ENCODE data around the gene KCNK15.

KCNK15 gene

GRCh38 chr20:44781791-44782190 is 36.1 kb downstream of the KCNK15 start:
- no peak overlapping the region for H3K4me3 ChIP-seq (ENCODE audit: low read depth in 1 of 5, low read length in 5 of 5)
- no peaks in the 10 kb centered on the region for H3K4me1 ChIP-seq (ENCODE audit: control insufficient read depth in 5 of 5, insufficient read depth in 5 of 5, low read length in 5 of 5)
- H3K27ac ChIP-seq (ENCODE audit: low read depth, low read length), result no peak overlapping the region
- H3K36me3 ChIP-seq (ENCODE audit: control insufficient read depth in 5 of 5, insufficient read depth in 5 of 5, low read length in 5 of 5), result no peaks in the 10 kb centered on the region
- H3K9ac ChIP-seq (ENCODE audit: low read length in 5 of 5), result no peak overlapping the region
- peaks cover 0 to 7% (median under 1%) of the 10 kb centered on the region in 5 donors for H3K27me3 ChIP-seq (ENCODE audit: control insufficient read depth in 5 of 5, insufficient read depth in 4 of 5, low read length in 5 of 5)
- H3K9me3 ChIP-seq (ENCODE audit: control insufficient read depth in 5 of 5, low read length in 5 of 5), result no peaks in the 10 kb centered on the region

DNA sequence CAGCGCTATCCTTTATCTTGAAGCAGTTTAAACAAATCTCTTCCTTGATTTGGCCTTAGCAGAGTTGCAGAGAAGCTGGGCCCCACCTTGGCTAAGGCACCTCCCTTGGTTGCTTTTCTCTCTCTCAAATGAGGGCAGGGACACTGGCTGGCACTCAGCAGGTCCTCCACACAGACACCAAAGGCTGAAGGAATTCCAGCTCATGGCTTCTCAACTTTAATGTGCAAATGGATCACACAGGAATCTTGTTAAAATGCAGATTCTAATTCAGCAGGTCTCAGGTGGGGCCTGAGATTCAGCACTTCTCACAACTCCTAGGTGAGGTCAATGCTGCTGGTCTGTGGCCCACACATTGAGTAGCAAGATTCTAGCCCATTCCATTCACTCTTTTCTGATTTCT is 39.0 kb downstream of the KCNK15 start:
- Histone ChIP-seq H3K9me3 (ENCODE audit: control insufficient read depth in 5 of 5, low read length in 5 of 5) (no peaks in the 10 kb centered on the region), H3K4me3 (ENCODE audit: low read depth in 1 of 5, low read length in 5 of 5) (no peak overlapping the region), H3K9ac (ENCODE audit: low read length in 5 of 5) (no peak overlapping the region), H3K27me3 (ENCODE audit: control insufficient read depth in 5 of 5, insufficient read depth in 4 of 5, low read length in 5 of 5) (peaks cover 0 to 11% (median 7%) of the 10 kb centered on the region in 5 donors), H3K4me1 (ENCODE audit: control insufficient read depth in 5 of 5, insufficient read depth in 5 of 5, low read length in 5 of 5) (no peaks in the 10 kb centered on the region), H3K36me3 (ENCODE audit: control insufficient read depth in 5 of 5, insufficient read depth in 5 of 5, low read length in 5 of 5) (no peaks in the 10 kb centered on the region), H3K27ac (ENCODE audit: low read depth, low read length) (no peak overlapping the region)

DNA sequence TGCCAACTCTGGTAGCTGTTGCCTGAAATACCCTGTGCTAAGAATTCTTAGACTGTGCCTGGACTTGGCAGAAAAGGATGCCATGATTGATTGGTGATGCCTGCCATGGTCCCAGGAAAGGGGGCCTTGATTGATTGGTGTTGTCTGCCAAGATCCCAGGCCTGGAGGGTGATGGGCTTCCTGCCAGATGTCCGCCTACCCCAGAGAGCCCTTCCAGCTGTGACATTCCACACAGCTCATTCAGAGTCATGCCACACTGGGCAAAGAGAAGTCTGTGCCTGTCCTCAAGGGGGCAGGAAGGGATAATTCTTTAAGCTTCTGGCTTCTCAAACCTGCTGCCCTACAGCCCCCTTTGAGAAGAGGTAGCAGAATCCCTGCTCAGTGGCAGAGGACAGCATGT is 40.1 kb downstream of the KCNK15 start:
- Histone ChIP-seq H3K27me3 (ENCODE audit: control insufficient read depth in 5 of 5, insufficient read depth in 4 of 5, low read length in 5 of 5) (peaks cover 7 to 21% (median 16%) of the 10 kb centered on the region in 5 donors), H3K4me3 (ENCODE audit: low read depth in 1 of 5, low read length in 5 of 5) (no peak overlapping the region), H3K36me3 (ENCODE audit: control insufficient read depth in 5 of 5, insufficient read depth in 5 of 5, low read length in 5 of 5) (no peaks in the 10 kb centered on the region), H3K27ac (ENCODE audit: low read depth, low read length) (no peak overlapping the region), H3K4me1 (ENCODE audit: control insufficient read depth in 5 of 5, insufficient read depth in 5 of 5, low read length in 5 of 5) (no peaks in the 10 kb centered on the region), H3K9ac (ENCODE audit: low read length in 5 of 5) (no peak overlapping the region), H3K9me3 (ENCODE audit: control insufficient read depth in 5 of 5, low read length in 5 of 5) (no peaks in the 10 kb centered on the region)

GRCh38 chr20:44787299-44787698 is 41.6 kb downstream of the KCNK15 start:
- Histone ChIP-seq H3K9ac (ENCODE audit: low read length in 5 of 5) (no peak overlapping the region), H3K4me1 (ENCODE audit: control insufficient read depth in 5 of 5, insufficient read depth in 5 of 5, low read length in 5 of 5) (no peaks in the 10 kb centered on the region), H3K27ac (ENCODE audit: low read depth, low read length) (no peak overlapping the region), H3K36me3 (ENCODE audit: control insufficient read depth in 5 of 5, insufficient read depth in 5 of 5, low read length in 5 of 5) (no peaks in the 10 kb centered on the region), H3K27me3 (ENCODE audit: control insufficient read depth in 5 of 5, insufficient read depth in 4 of 5, low read length in 5 of 5) (peaks cover 7 to 24% (median 19%) of the 10 kb centered on the region in 5 donors), H3K9me3 (ENCODE audit: control insufficient read depth in 5 of 5, low read length in 5 of 5) (no peaks in the 10 kb centered on the region), H3K4me3 (ENCODE audit: low read depth in 1 of 5, low read length in 5 of 5) (no peak overlapping the region)

- no peak overlapping the region for H3K4me3 ChIP-seq (ENCODE audit: low read depth in 1 of 5, low read length in 5 of 5)
- H3K27ac ChIP-seq (ENCODE audit: low read depth, low read length), result no peak overlapping the region
- peaks cover 7 to 24% (median 19%) of the 10 kb centered on the region in 5 donors for H3K27me3 ChIP-seq (ENCODE audit: control insufficient read depth in 5 of 5, insufficient read depth in 4 of 5, low read length in 5 of 5)
- no peaks in the 10 kb centered on the region for H3K9me3 ChIP-seq (ENCODE audit: control insufficient read depth in 5 of 5, low read length in 5 of 5)
- no peaks in the 10 kb centered on the region for H3K36me3 ChIP-seq (ENCODE audit: control insufficient read depth in 5 of 5, insufficient read depth in 5 of 5, low read length in 5 of 5)
- H3K4me1 ChIP-seq (ENCODE audit: control insufficient read depth in 5 of 5, insufficient read depth in 5 of 5, low read length in 5 of 5), result no peaks in the 10 kb centered on the region
- H3K9ac ChIP-seq (ENCODE audit: low read length in 5 of 5), result no peak overlapping the region
Measured at GRCh38 chr20:44788706-44789456, 43.2 kb downstream of the KCNK15 start.

- H3K4me3 ChIP-seq (ENCODE audit: low read depth in 1 of 5, low read length in 5 of 5), result no peak overlapping the region
- no peaks in the 10 kb centered on the region for H3K9me3 ChIP-seq (ENCODE audit: control insufficient read depth in 5 of 5, low read length in 5 of 5)
- H3K27ac ChIP-seq (ENCODE audit: low read depth, low read length), result no peak overlapping the region
- no peaks in the 10 kb centered on the region for H3K4me1 ChIP-seq (ENCODE audit: control insufficient read depth in 5 of 5, insufficient read depth in 5 of 5, low read length in 5 of 5)
- peaks cover 9 to 29% (median 18%) of the 10 kb centered on the region in 5 donors for H3K27me3 ChIP-seq (ENCODE audit: control insufficient read depth in 5 of 5, insufficient read depth in 4 of 5, low read length in 5 of 5)
- H3K36me3 ChIP-seq (ENCODE audit: control insufficient read depth in 5 of 5, insufficient read depth in 5 of 5, low read length in 5 of 5), result no peaks in the 10 kb centered on the region
- no peak overlapping the region for H3K9ac ChIP-seq (ENCODE audit: low read length in 5 of 5)
Measured at GRCh38 chr20:44790638-44791393, 45.2 kb downstream of the KCNK15 start.

DNA sequence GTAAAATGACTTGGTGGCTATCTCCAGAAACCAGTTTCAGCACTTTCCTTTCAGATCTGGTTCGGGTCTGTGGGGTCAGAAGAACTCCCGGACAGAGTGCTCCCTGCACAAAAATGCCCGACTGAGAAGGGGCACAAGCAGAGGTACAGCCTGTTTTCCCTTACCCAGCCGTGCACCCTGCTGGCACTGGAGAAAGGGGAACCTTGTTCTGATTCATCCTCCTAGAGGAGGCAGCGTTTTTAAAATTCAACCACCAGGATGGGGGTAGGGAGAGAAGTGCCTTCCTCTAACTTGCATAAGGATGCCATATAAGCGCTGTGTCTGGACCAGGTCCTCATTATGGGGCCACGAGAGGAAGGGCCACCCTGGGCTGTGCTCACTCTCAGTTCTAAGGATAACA is 47.1 kb downstream of the KCNK15 start:
- H3K4me1 ChIP-seq (ENCODE audit: control insufficient read depth in 5 of 5, insufficient read depth in 5 of 5, low read length in 5 of 5), result no peaks in the 10 kb centered on the region
- H3K27ac ChIP-seq (ENCODE audit: low read depth, low read length), result no peak overlapping the region
- H3K27me3 ChIP-seq (ENCODE audit: control insufficient read depth in 5 of 5, insufficient read depth in 4 of 5, low read length in 5 of 5), result peaks cover 10 to 24% (median 12%) of the 10 kb centered on the region in 5 donors
- H3K9ac ChIP-seq (ENCODE audit: low read length in 5 of 5), result no peak overlapping the region
- no peaks in the 10 kb centered on the region for H3K9me3 ChIP-seq (ENCODE audit: control insufficient read depth in 5 of 5, low read length in 5 of 5)
- H3K4me3 ChIP-seq (ENCODE audit: low read depth in 1 of 5, low read length in 5 of 5), result no peak overlapping the region
- no peaks in the 10 kb centered on the region for H3K36me3 ChIP-seq (ENCODE audit: control insufficient read depth in 5 of 5, insufficient read depth in 5 of 5, low read length in 5 of 5)

- peaks cover 3 to 13% (median 9%) of the 10 kb centered on the region in 5 donors for H3K27me3 ChIP-seq (ENCODE audit: control insufficient read depth in 5 of 5, insufficient read depth in 4 of 5, low read length in 5 of 5)
Measured at GRCh38 chr20:44795836-44796235, 50.2 kb downstream of the KCNK15 start.

DNA sequence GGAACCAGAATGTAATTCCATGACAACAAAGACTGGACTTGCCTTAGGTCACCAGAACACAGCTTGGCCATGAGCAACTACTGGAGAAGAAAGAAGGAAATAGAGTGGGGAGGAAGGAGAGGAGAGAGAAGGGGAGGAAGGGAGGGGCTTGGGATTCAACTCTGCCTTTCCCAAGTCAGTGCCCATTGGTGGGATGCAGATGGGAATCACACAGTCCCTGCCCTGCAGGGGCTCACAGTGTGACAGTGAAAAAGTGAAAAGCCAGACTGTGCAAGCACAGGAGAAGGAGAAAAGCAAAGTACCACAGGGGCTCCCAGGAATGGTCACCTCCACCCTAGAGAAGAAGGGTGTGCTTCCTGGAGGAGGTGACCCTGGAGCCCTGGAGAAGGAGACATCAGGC is 50.6 kb downstream of the KCNK15 start:
- Histone ChIP-seq H3K9me3 (ENCODE audit: control insufficient read depth in 5 of 5, low read length in 5 of 5) (no peaks in the 10 kb centered on the region), H3K36me3 (ENCODE audit: control insufficient read depth in 5 of 5, insufficient read depth in 5 of 5, low read length in 5 of 5) (no peaks in the 10 kb centered on the region), H3K4me3 (ENCODE audit: low read depth in 1 of 5, low read length in 5 of 5) (no peak overlapping the region), H3K27me3 (ENCODE audit: control insufficient read depth in 5 of 5, insufficient read depth in 4 of 5, low read length in 5 of 5) (peaks cover 0 to 13% (median 9%) of the 10 kb centered on the region in 5 donors), H3K9ac (ENCODE audit: low read length in 5 of 5) (no peak overlapping the region), H3K4me1 (ENCODE audit: control insufficient read depth in 5 of 5, insufficient read depth in 5 of 5, low read length in 5 of 5) (peaks cover 0 to 4% (median 0%) of the 10 kb centered on the region in 5 donors), H3K27ac (ENCODE audit: low read depth, low read length) (no peak overlapping the region)

More at GRCh38 chr20:44795836-44796235, 50.2 kb downstream of the KCNK15 start:
- Histone ChIP-seq H3K27ac (ENCODE audit: low read depth, low read length) (no peak overlapping the region), H3K4me3 (ENCODE audit: low read depth in 1 of 5, low read length in 5 of 5) (no peak overlapping the region), H3K9ac (ENCODE audit: low read length in 5 of 5) (no peak overlapping the region), H3K4me1 (ENCODE audit: control insufficient read depth in 5 of 5, insufficient read depth in 5 of 5, low read length in 5 of 5) (no peaks in the 10 kb centered on the region), H3K36me3 (ENCODE audit: control insufficient read depth in 5 of 5, insufficient read depth in 5 of 5, low read length in 5 of 5) (no peaks in the 10 kb centered on the region), H3K9me3 (ENCODE audit: control insufficient read depth in 5 of 5, low read length in 5 of 5) (no peaks in the 10 kb centered on the region)

GRCh38 chr20:44796758-44797457 is 51.2 kb downstream of the KCNK15 start:
- Histone ChIP-seq H3K9me3 (ENCODE audit: control insufficient read depth in 5 of 5, low read length in 5 of 5) (no peaks in the 10 kb centered on the region), H3K36me3 (ENCODE audit: control insufficient read depth in 5 of 5, insufficient read depth in 5 of 5, low read length in 5 of 5) (no peaks in the 10 kb centered on the region), H3K4me1 (ENCODE audit: control insufficient read depth in 5 of 5, insufficient read depth in 5 of 5, low read length in 5 of 5) (peaks cover 0 to 6% (median 0%) of the 10 kb centered on the region in 5 donors), H3K27ac (ENCODE audit: low read depth, low read length) (no peak overlapping the region), H3K9ac (ENCODE audit: low read length in 5 of 5) (no peak overlapping the region), H3K27me3 (ENCODE audit: control insufficient read depth in 5 of 5, insufficient read depth in 4 of 5, low read length in 5 of 5) (peaks cover 0 to 10% (median 7%) of the 10 kb centered on the region in 5 donors), H3K4me3 (ENCODE audit: low read depth in 1 of 5, low read length in 5 of 5) (no peak overlapping the region)
